ENCODE data around the gene PBRM1.

Gene PBRM1

DNA sequence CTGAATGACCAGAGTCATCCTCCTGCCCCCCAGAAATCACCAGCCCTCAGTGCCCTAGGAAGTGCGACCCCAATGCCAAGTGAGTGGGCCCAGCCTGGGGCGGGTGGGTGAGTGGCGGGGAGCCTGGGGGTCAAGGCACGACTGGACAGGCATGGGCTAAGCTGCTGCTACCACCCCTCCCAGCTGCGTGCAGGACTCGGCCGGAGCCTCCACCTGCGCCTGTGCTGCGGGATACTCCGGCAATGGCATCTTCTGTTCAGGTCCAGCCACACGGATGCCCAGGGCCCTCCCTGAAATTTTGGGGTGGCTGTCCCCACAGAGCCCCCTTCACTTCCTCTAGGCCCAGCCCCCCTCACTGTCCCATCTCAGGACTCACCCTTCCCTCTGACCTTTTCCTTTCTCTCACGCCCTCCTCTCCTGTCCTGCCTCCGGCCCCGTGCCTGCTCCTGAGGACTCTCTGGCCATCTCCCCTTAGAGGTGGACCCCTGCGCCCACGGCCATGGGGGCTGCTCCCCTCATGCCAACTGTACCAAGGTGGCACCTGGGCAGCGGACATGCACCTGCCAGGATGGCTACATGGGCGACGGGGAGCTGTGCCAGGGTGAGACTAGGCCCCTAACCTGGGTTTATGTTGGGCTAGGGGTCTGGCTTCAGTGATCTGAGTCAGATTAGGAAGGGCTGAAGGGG lies 169.1 kb downstream of the PBRM1 start:
- TF ChIP-seq CTCF (IDR thresholded peaks at IDR 0.05; ENCODE audit: low read depth, low read length) = no peak
- no peak for DNase-seq (ENCODE audit: extremely low read depth, low read depth)

DNA sequence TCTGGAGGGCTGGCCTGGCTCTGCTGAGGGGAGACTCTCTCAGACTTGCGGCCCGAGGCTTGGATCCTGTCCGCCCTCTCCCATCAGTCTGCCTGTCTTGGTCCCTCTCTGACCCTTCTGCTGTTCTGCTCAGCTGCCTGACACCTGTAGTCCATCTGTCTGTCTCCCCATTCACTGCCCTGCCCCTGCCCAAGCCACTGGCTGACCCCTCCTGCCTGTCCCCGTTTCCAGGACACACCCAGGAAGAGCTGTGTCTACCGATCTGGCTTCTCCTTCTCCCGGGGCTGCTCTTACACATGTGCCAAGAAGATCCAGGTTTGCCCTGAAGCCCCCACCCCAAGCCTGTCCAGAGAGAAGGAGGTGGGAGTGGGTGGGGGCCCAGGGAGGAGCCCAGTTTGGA lies 170.5 kb downstream of the PBRM1 start:
- no peak for TF ChIP-seq CTCF (IDR thresholded peaks at IDR 0.05; ENCODE audit: low read depth, low read length)
- no peak for DNase-seq (ENCODE audit: extremely low read depth, low read depth)

DNA sequence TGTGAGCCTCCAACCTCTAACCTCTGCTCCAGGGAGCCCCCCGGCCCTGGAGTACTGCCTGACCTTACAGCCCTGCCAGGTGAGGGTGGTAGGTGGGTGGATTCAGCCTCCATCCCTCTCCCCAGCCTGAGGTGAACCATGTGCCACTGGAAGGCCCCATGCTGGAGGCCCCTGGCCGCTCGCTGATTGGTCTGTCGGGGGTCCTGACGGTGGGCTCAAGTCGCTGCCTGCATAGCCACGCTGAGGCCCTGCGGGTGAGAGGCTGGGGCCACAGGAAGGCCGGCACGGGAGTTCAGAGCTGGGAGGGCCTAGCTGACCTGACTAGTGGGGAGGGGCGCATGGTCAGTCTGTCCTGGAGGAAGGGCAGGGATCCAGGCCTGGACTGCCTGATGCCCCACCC lies 171.1 kb downstream of the PBRM1 start:
- no peak for DNase-seq (ENCODE audit: extremely low read depth, low read depth)
- no peak for TF ChIP-seq CTCF (IDR thresholded peaks at IDR 0.05; ENCODE audit: low read depth, low read length)

DNA sequence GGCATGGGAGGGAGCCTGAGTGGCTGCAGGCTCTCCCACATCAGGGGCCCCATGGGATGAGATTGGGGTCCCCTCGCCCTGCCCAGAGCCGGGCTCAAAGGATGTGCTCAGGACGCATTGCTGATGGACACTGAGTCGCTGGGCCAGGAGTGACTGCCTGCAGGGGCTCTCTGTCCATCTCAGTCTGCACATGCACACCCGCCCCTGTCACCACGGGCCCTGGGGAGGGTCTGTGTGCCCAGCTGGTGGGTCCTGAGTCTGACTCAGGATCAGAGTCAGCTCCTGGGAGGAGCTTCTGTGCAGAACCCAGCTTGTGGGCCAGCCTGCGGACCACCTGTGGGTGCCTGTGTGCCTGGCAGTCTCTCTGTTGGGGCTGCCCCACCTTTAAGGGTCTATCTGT lies 172.4 kb downstream of the PBRM1 start:
- TF ChIP-seq CTCF (IDR thresholded peaks at IDR 0.05; ENCODE audit: low read depth, low read length) = no peak
- DNase-seq (ENCODE audit: extremely low read depth, low read depth) = no peak

GRCh38 chr3:52512727-52513126 lies 173.0 kb downstream of the PBRM1 start:
- no peak for TF ChIP-seq CTCF (IDR thresholded peaks at IDR 0.05; ENCODE audit: low read depth, low read length)
- DNase-seq (ENCODE audit: extremely low read depth, low read depth) = no peak

DNA sequence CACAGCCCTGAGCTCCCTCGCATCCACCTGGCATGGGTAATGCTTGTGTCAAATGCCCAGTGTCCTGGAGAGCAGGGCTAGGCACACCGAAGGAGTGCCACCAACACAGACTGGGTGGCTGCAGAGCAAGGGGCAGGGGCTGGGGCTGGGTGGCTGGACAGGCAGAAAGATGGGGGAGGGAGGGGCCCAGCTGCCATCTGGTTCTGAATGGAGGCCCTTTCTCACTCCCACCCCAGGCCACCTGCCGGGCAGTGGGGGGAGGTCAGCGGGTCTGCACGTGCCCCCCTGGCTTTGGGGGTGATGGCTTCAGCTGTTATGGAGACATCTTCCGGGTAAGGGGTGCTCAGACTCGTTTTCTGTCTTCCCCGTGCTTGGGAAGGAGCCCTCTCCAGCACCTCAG lies 173.6 kb downstream of the PBRM1 start:
- DNase-seq (ENCODE audit: extremely low read depth, low read depth) = no peak
- no peak for TF ChIP-seq CTCF (IDR thresholded peaks at IDR 0.05; ENCODE audit: low read depth, low read length)

- DNase-seq (ENCODE audit: extremely low read depth, low read depth) = no peak
- TF ChIP-seq CTCF (IDR thresholded peaks at IDR 0.05; ENCODE audit: low read depth, low read length) = no peak
Observed at GRCh38 chr3:52511509-52511908, 174.2 kb downstream of the PBRM1 start.

Data from AG09319 (cell line).